ENCODE results near the gene PSEN2.

- TF ChIP-seq CTCF (IDR thresholded peaks at IDR 0.05) (no peak), POLR2AphosphoS5 (IDR thresholded peaks at IDR 0.05) (no peak)
These were observed 20.1 kb downstream of the PSEN2 start for GRCh38 chr1:226890331-226891108.

Data from suprapubic skin (tissue), 3 donors.